ENCODE measurements around the gene RPL14. TPM values are rescaled to one million over a fixed set of nuclear protein-coding genes. Genes with fewer than 3 reads are reported as not detected.
A peak's percentile ranks its signal among the peaks of the same experiment; 100 is the strongest.

The RPL14 gene
- total RNA-seq, 2 donors from 2014 or later: 267 to 422 TPM

- no peak overlapping the region for H3K4me3 ChIP-seq
- intact Hi-C loops (cut with DNase I): no loop called here
- TF ChIP-seq POLR2A (IDR thresholded peaks at IDR 0.05): no peak
- TF ChIP-seq POLR2AphosphoS5 (IDR thresholded peaks at IDR 0.05): no peak
- no peak for TF ChIP-seq CTCF (IDR thresholded peaks at IDR 0.05)
- 69% methylated on average over 4 of the region's 4 CpGs for WGBS
- H3K27me3 ChIP-seq (replicated peaks; ENCODE audit: insufficient read depth): no peaks in the 10 kb centered on the region
- H3K4me1 ChIP-seq (replicated peaks): no peaks in the 10 kb centered on the region
- H3K27ac ChIP-seq: no peak overlapping the region
- no peak for DNase-seq (ENCODE audit: low spot score)
- H3K36me3 ChIP-seq: no peaks in the 10 kb centered on the region
- H3K9me3 ChIP-seq: no peaks in the 10 kb centered on the region
Observed at GRCh38 chr3:40445880-40446279, 11.3 kb upstream of the RPL14 start.

GRCh38 chr3:40450438-40450837 is 6.7 kb upstream of the RPL14 start:
- H3K4me1 ChIP-seq (replicated peaks): no peaks in the 10 kb centered on the region
- H3K27me3 ChIP-seq (replicated peaks; ENCODE audit: insufficient read depth): no peaks in the 10 kb centered on the region
- H3K9me3 ChIP-seq: no peaks in the 10 kb centered on the region
- H3K4me3 ChIP-seq: no peak overlapping the region
- no peaks in the 10 kb centered on the region for H3K36me3 ChIP-seq
- no peak for TF ChIP-seq POLR2AphosphoS5 (IDR thresholded peaks at IDR 0.05)
- no peak overlapping the region for H3K27ac ChIP-seq
- 81% methylated on average over 2 of the region's 2 CpGs for WGBS
- intact Hi-C loops (cut with DNase I): loop anchor here (5.0 to 10.0 kb wide), 3 partner anchors 77 to 1066 kb away; partner anchors contain the start of gene SLC25A38
- DNase-seq (ENCODE audit: low spot score): no peak

- no peaks in the 10 kb centered on the region for H3K4me1 ChIP-seq (replicated peaks)
- DNase-seq (ENCODE audit: low spot score): no peak
- intact Hi-C loops (cut with DNase I): loop anchor here (5.0 to 10.0 kb wide), 3 partner anchors 76 to 1067 kb away; partner anchors contain the start of gene SLC25A38
- H3K27me3 ChIP-seq (replicated peaks; ENCODE audit: insufficient read depth): no peaks in the 10 kb centered on the region
- H3K4me3 ChIP-seq: no peak overlapping the region
- no peak overlapping the region for H3K27ac ChIP-seq
- TF ChIP-seq POLR2A (IDR thresholded peaks at IDR 0.05) (no peak), CTCF (IDR thresholded peaks at IDR 0.05) (no peak), POLR2AphosphoS5 (IDR thresholded peaks at IDR 0.05) (no peak)
- H3K36me3 ChIP-seq: no peaks in the 10 kb centered on the region
- H3K9me3 ChIP-seq: no peaks in the 10 kb centered on the region
Observed at GRCh38 chr3:40451551-40451950, 5.6 kb upstream of the RPL14 start.

GRCh38 chr3:40452057-40452456 is 5.1 kb upstream of the RPL14 start:
- no peak for DNase-seq (ENCODE audit: low spot score)
- TF ChIP-seq CTCF (IDR thresholded peaks at IDR 0.05): no peak
- no peak for TF ChIP-seq POLR2A (IDR thresholded peaks at IDR 0.05)
- TF ChIP-seq POLR2AphosphoS5 (IDR thresholded peaks at IDR 0.05): no peak
- H3K36me3 ChIP-seq: no peaks in the 10 kb centered on the region
- peak overlapping the region in 1 of 2 donors; percentile 93 for H3K27ac ChIP-seq
- intact Hi-C loops (cut with DNase I): loop anchor here (5.0 to 10.0 kb wide), 3 partner anchors 75 to 1067 kb away; partner anchors contain the start of gene SLC25A38
- 70% methylated on average over 1 of the region's 1 CpG for WGBS
- H3K4me3 ChIP-seq: peak overlapping the region in 1 of 2 donors; percentile 73
- no peaks in the 10 kb centered on the region for H3K27me3 ChIP-seq (replicated peaks; ENCODE audit: insufficient read depth)
- no peaks in the 10 kb centered on the region for H3K4me1 ChIP-seq (replicated peaks)
- no peaks in the 10 kb centered on the region for H3K9me3 ChIP-seq

GRCh38 chr3:40452562-40452875 is 4.6 kb upstream of the RPL14 start:
- H3K4me1 ChIP-seq (replicated peaks): no peaks in the 10 kb centered on the region
- no peaks in the 10 kb centered on the region for H3K27me3 ChIP-seq (replicated peaks; ENCODE audit: insufficient read depth)
- H3K36me3 ChIP-seq: no peaks in the 10 kb centered on the region
- TF ChIP-seq POLR2A (IDR thresholded peaks at IDR 0.05) (no peak), CTCF (IDR thresholded peaks at IDR 0.05) (no peak), POLR2AphosphoS5 (IDR thresholded peaks at IDR 0.05) (no peak)
- WGBS: under 1% methylated on average over 7 of the region's 7 CpGs
- H3K27ac ChIP-seq: peak overlapping the region; percentile 92 to 93
- H3K9me3 ChIP-seq: no peaks in the 10 kb centered on the region
- peak overlapping the region; percentile 55 to 73 for H3K4me3 ChIP-seq
- DNase-seq (ENCODE audit: low spot score): no peak
- intact Hi-C loops (cut with DNase I): loop anchor here (5.0 to 10.0 kb wide), 3 partner anchors 75 to 1068 kb away; partner anchors contain the start of gene SLC25A38

All from prostate gland (tissue), 2 donors.